ENCODE measurements around the gene PANX1.
A peak's percentile ranks its signal among the peaks of the same experiment; 100 is the strongest.

PANX1 gene

GRCh38 chr11:94128291-94128745, 323 bp upstream of the PANX1 start:
- Histone ChIP-seq H3K4me3 (ENCODE audit: insufficient read length, low read depth) (peak overlapping the region; percentile 86), H3K9me3 (ENCODE audit: insufficient read depth, low read length) (peaks cover 8% of the 10 kb centered on the region; the same call in 1 of the 2 replicates), H3K9ac (ENCODE audit: insufficient read length, low read depth) (peak overlapping the region; percentile 88), H3K4me1 (ENCODE audit: insufficient read depth, insufficient read length) (no peaks in the 10 kb centered on the region), H3K27me3 (ENCODE audit: insufficient read depth, insufficient read length) (no peaks in the 10 kb centered on the region), H3K36me3 (ENCODE audit: insufficient read depth, insufficient read length, low read length) (no peaks in the 10 kb centered on the region)
- no peak for DNase-seq (ENCODE audit: low read depth, low spot score)
- TF ChIP-seq YY1 (IDR thresholded peaks at IDR 0.05; ENCODE audit: insufficient read depth, insufficient read length) = no peak
- TF ChIP-seq SUZ12 (IDR thresholded peaks at IDR 0.05; ENCODE audit: extremely low read depth, insufficient read depth, insufficient read length) = no peak
- no peak for TF ChIP-seq ZNF274 (IDR thresholded peaks at IDR 0.05; ENCODE audit: low read depth, low read length)

GRCh38 chr11:94129512-94130297, 1.1 kb downstream of the PANX1 start:
- H3K9ac ChIP-seq (ENCODE audit: insufficient read length, low read depth) = peak overlapping the region; percentile 92
- TF ChIP-seq YY1 (IDR thresholded peaks at IDR 0.05; ENCODE audit: insufficient read depth, insufficient read length) = no peak
- TF ChIP-seq ZNF274 (IDR thresholded peaks at IDR 0.05; ENCODE audit: low read depth, low read length) = no peak
- no peak for TF ChIP-seq SUZ12 (IDR thresholded peaks at IDR 0.05; ENCODE audit: extremely low read depth, insufficient read depth, insufficient read length)
- no peaks in the 10 kb centered on the region for H3K27me3 ChIP-seq (ENCODE audit: insufficient read depth, insufficient read length)
- peaks cover 8% of the 10 kb centered on the region; the same call in 1 of the 2 replicates for H3K9me3 ChIP-seq (ENCODE audit: insufficient read depth, low read length)
- no peak for DNase-seq (ENCODE audit: low read depth, low spot score)
- H3K36me3 ChIP-seq (ENCODE audit: insufficient read depth, insufficient read length, low read length) = no peaks in the 10 kb centered on the region
- peak overlapping the region; percentile 86 for H3K4me3 ChIP-seq (ENCODE audit: insufficient read length, low read depth)
- no peaks in the 10 kb centered on the region for H3K4me1 ChIP-seq (ENCODE audit: insufficient read depth, insufficient read length)

GRCh38 chr11:94130298-94131046, 1.8 kb downstream of the PANX1 start:
- no peaks in the 10 kb centered on the region for H3K27me3 ChIP-seq (ENCODE audit: insufficient read depth, insufficient read length)
- peak overlapping the region; percentile 86 for H3K4me3 ChIP-seq (ENCODE audit: insufficient read length, low read depth)
- peak overlapping the region; percentile 92 for H3K9ac ChIP-seq (ENCODE audit: insufficient read length, low read depth)

GRCh38 chr11:94131047-94131717, 2.5 kb downstream of the PANX1 start:
- no peaks in the 10 kb centered on the region for H3K4me1 ChIP-seq (ENCODE audit: insufficient read depth, insufficient read length)
- H3K9ac ChIP-seq (ENCODE audit: insufficient read length, low read depth) = no peak overlapping the region
- H3K4me3 ChIP-seq (ENCODE audit: insufficient read length, low read depth) = no peak overlapping the region
- TF ChIP-seq ZNF274 (IDR thresholded peaks at IDR 0.05; ENCODE audit: low read depth, low read length) (no peak), SUZ12 (IDR thresholded peaks at IDR 0.05; ENCODE audit: extremely low read depth, insufficient read depth, insufficient read length) (no peak), YY1 (IDR thresholded peaks at IDR 0.05; ENCODE audit: insufficient read depth, insufficient read length) (no peak)
- no peaks in the 10 kb centered on the region for H3K36me3 ChIP-seq (ENCODE audit: insufficient read depth, insufficient read length, low read length)
- no peaks in the 10 kb centered on the region for H3K27me3 ChIP-seq (ENCODE audit: insufficient read depth, insufficient read length)
- DNase-seq (ENCODE audit: low read depth, low spot score) = no peak
- H3K9me3 ChIP-seq (ENCODE audit: insufficient read depth, low read length) = no peaks in the 10 kb centered on the region

More at GRCh38 chr11:94130298-94131046, 1.8 kb downstream of the PANX1 start:
- TF ChIP-seq YY1 (IDR thresholded peaks at IDR 0.05; ENCODE audit: insufficient read depth, insufficient read length) (no peak), ZNF274 (IDR thresholded peaks at IDR 0.05; ENCODE audit: low read depth, low read length) (no peak), SUZ12 (IDR thresholded peaks at IDR 0.05; ENCODE audit: extremely low read depth, insufficient read depth, insufficient read length) (no peak)
- H3K4me1 ChIP-seq (ENCODE audit: insufficient read depth, insufficient read length) = no peaks in the 10 kb centered on the region
- no peaks in the 10 kb centered on the region for H3K36me3 ChIP-seq (ENCODE audit: insufficient read depth, insufficient read length, low read length)
- H3K9me3 ChIP-seq (ENCODE audit: insufficient read depth, low read length) = peaks cover 3% of the 10 kb centered on the region; the same call in 1 of the 2 replicates
- no peak for DNase-seq (ENCODE audit: low read depth, low spot score)

GRCh38 chr11:94131718-94132115, 3.1 kb downstream of the PANX1 start:
- TF ChIP-seq YY1 (IDR thresholded peaks at IDR 0.05; ENCODE audit: insufficient read depth, insufficient read length) (no peak), SUZ12 (IDR thresholded peaks at IDR 0.05; ENCODE audit: extremely low read depth, insufficient read depth, insufficient read length) (no peak), ZNF274 (IDR thresholded peaks at IDR 0.05; ENCODE audit: low read depth, low read length) (no peak)
- Histone ChIP-seq H3K4me1 (ENCODE audit: insufficient read depth, insufficient read length) (no peaks in the 10 kb centered on the region), H3K9ac (ENCODE audit: insufficient read length, low read depth) (no peak overlapping the region), H3K36me3 (ENCODE audit: insufficient read depth, insufficient read length, low read length) (no peaks in the 10 kb centered on the region), H3K4me3 (ENCODE audit: insufficient read length, low read depth) (no peak overlapping the region), H3K9me3 (ENCODE audit: insufficient read depth, low read length) (no peaks in the 10 kb centered on the region), H3K27me3 (ENCODE audit: insufficient read depth, insufficient read length) (no peaks in the 10 kb centered on the region)
- no peak for DNase-seq (ENCODE audit: low read depth, low spot score)

- Histone ChIP-seq H3K9ac (ENCODE audit: insufficient read length, low read depth) (no peak overlapping the region), H3K4me1 (ENCODE audit: insufficient read depth, insufficient read length) (no peaks in the 10 kb centered on the region), H3K27me3 (ENCODE audit: insufficient read depth, insufficient read length) (no peaks in the 10 kb centered on the region), H3K4me3 (ENCODE audit: insufficient read length, low read depth) (no peak overlapping the region), H3K9me3 (ENCODE audit: insufficient read depth, low read length) (no peaks in the 10 kb centered on the region), H3K36me3 (ENCODE audit: insufficient read depth, insufficient read length, low read length) (no peaks in the 10 kb centered on the region)
- TF ChIP-seq SUZ12 (IDR thresholded peaks at IDR 0.05; ENCODE audit: extremely low read depth, insufficient read depth, insufficient read length) (no peak), YY1 (IDR thresholded peaks at IDR 0.05; ENCODE audit: insufficient read depth, insufficient read length) (no peak), ZNF274 (IDR thresholded peaks at IDR 0.05; ENCODE audit: low read depth, low read length) (no peak)
- DNase-seq (ENCODE audit: low read depth, low spot score) = no peak
Observed at GRCh38 chr11:94132152-94132558, 3.5 kb downstream of the PANX1 start.
